H9 (cell line): ENCODE measurements around the gene PCSK2. TPM values are rescaled to one million over a fixed set of nuclear protein-coding genes. Genes with fewer than 3 reads are reported as not detected.

Experiments
- DNase-seq: peaks from one replicate; pipeline ENCODE4 v3.0.0-alpha.2; 2017
- H2AFZ ChIP-seq: one replicate; pipeline ENCODE4 v1.6.1; 2013; ENCODE audit warnings: mild to moderate bottlenecking, low read length, control low read depth, moderate library complexity
- H2AK5ac ChIP-seq: 2 replicates; pipeline ENCODE4 v1.6.1; 2013; ENCODE audit warnings: low read length, control low read depth, mixed read lengths; ENCODE audit not compliant: insufficient read length
- H2BK120ac ChIP-seq: one replicate; pipeline ENCODE4 v1.6.1; 2013; ENCODE audit warnings: low read depth, mild to moderate bottlenecking, low read length, control low read depth, inconsistent platforms; ENCODE audit not compliant: poor library complexity, severe bottlenecking
- H2BK12ac ChIP-seq: 2 replicates; pipeline ENCODE4 v1.6.1; 2013; ENCODE audit warnings: low read length, control low read depth, mixed read lengths, low read depth; ENCODE audit not compliant: insufficient read length
- H2BK15ac ChIP-seq: 2 replicates; pipeline ENCODE4 v1.6.1; 2013; ENCODE audit warnings: low read depth, low read length, control low read depth
- H2BK20ac ChIP-seq: one replicate; pipeline ENCODE4 v1.6.1; 2013; ENCODE audit warnings: low read depth, mild to moderate bottlenecking, low read length, control low read depth, inconsistent platforms; ENCODE audit not compliant: poor library complexity, severe bottlenecking
- H2BK5ac ChIP-seq: 2 replicates; pipeline ENCODE4 v1.6.1; 2013; ENCODE audit warnings: low read length, control low read depth, mixed read lengths; ENCODE audit not compliant: insufficient read length
- H3K14ac ChIP-seq: 2 replicates; pipeline ENCODE4 v1.6.1; 2013; ENCODE audit warnings: low read length, control low read depth; ENCODE audit not compliant: insufficient read depth
- H3K18ac ChIP-seq: 2 replicates; pipeline ENCODE4 v1.6.1; 2013; ENCODE audit warnings: low read depth, mild to moderate bottlenecking, mixed read lengths, low read length, control low read depth; ENCODE audit not compliant: insufficient read length
- H3K23ac ChIP-seq: 2 replicates; pipeline ENCODE4 v1.6.1; 2013; ENCODE audit warnings: low read length, control low read depth, mixed read lengths, low read depth; ENCODE audit not compliant: insufficient read length
- H3K23me2 ChIP-seq: 2 replicates; pipeline ENCODE4 v1.6.1; 2013; ENCODE audit warnings: low read depth, mild to moderate bottlenecking, mixed read lengths, low read length, control low read depth; ENCODE audit not compliant: insufficient read length, poor library complexity, severe bottlenecking
- H3K27ac ChIP-seq: 2 replicates; pipeline ENCODE4 v1.5.1; 2013; ENCODE audit warnings: low read length, control low read depth, mixed read lengths, low read depth; ENCODE audit not compliant: insufficient read length
- H3K27me3 ChIP-seq: 2 replicates; pipeline ENCODE4 v1.6.1; 2013; ENCODE audit warnings: low read length, control low read depth, inconsistent platforms; ENCODE audit not compliant: insufficient read depth
- H3K4ac ChIP-seq: 2 replicates; pipeline ENCODE4 v1.6.1; 2013; ENCODE audit warnings: low read depth, mild to moderate bottlenecking, control low read depth, inconsistent platforms, low read length, moderate library complexity
- H3K4me1 ChIP-seq: 2 replicates; pipeline ENCODE4 v1.6.1; 2013; ENCODE audit warnings: low read length, control low read depth, inconsistent platforms; ENCODE audit not compliant: insufficient read depth
- H3K4me2 ChIP-seq: 2 replicates; pipeline ENCODE4 v1.6.1; 2013; ENCODE audit warnings: low read length, control low read depth, mixed read lengths; ENCODE audit not compliant: insufficient read length, insufficient read depth
- H3K56ac ChIP-seq: 2 replicates; pipeline ENCODE4 v1.6.1; 2013; ENCODE audit warnings: low read depth, mild to moderate bottlenecking, mixed read lengths, low read length, control low read depth; ENCODE audit not compliant: insufficient read length
- H3K79me1 ChIP-seq: 2 replicates; pipeline ENCODE4 v1.6.1; 2013; ENCODE audit warnings: low read depth, mild to moderate bottlenecking, moderate library complexity, low read length, control low read depth, inconsistent platforms; ENCODE audit not compliant: insufficient read depth, poor library complexity, severe bottlenecking
- H3K79me2 ChIP-seq: 2 replicates; pipeline ENCODE4 v1.6.1; 2013; ENCODE audit warnings: low read length, control low read depth, inconsistent platforms; ENCODE audit not compliant: insufficient read depth
- H3K9ac ChIP-seq: 2 replicates; pipeline ENCODE4 v1.6.1; 2013; ENCODE audit warnings: low read length, control low read depth, mixed read lengths; ENCODE audit not compliant: insufficient read length; ENCODE audit errors: extremely low read depth
- H3K9me3 ChIP-seq: one replicate; pipeline ENCODE4 v1.6.1; 2013; ENCODE audit warnings: low read depth, low read length, inconsistent platforms; ENCODE audit not compliant: control insufficient read depth
- H3T11ph ChIP-seq: one replicate; pipeline ENCODE4 v1.6.1; 2013; ENCODE audit warnings: mild to moderate bottlenecking, low read length, control low read depth, inconsistent platforms
- H4K20me1 ChIP-seq: one replicate; pipeline ENCODE4 v1.6.1; 2013; ENCODE audit not compliant: control insufficient read depth, insufficient read length, insufficient read depth
- H4K5ac ChIP-seq: 2 replicates; pipeline ENCODE4 v1.6.1; 2013; ENCODE audit warnings: low read depth, mild to moderate bottlenecking, mixed read lengths, low read length, control low read depth; ENCODE audit not compliant: insufficient read length
- H4K8ac ChIP-seq: replicated peaks from 2 replicates; pipeline ENCODE4 v1.6.1; 2013; ENCODE audit warnings: low read length, control low read depth, mixed read lengths, low read depth; ENCODE audit not compliant: insufficient read length
- H4K91ac ChIP-seq: 2 replicates; pipeline ENCODE4 v1.6.1; 2013; ENCODE audit warnings: low read depth, mild to moderate bottlenecking, moderate library complexity, mixed read lengths, low read length, control low read depth; ENCODE audit not compliant: insufficient read length
- H3K27ac Mint-ChIP-seq, 3 experiments: 2 replicates in 2 of 3; 3 replicates in 1 of 3; pipeline ENCODE4 v1.8.0; 2020 to 2021; ENCODE audit warnings: mixed read lengths in 3 of 3, mild to moderate bottlenecking in 1 of 3, moderate library complexity in 1 of 3
- H3K27me3 Mint-ChIP-seq: 2 replicates; pipeline ENCODE4 v1.8.0; 2021; ENCODE audit warnings: low read depth, mild to moderate bottlenecking, moderate library complexity, mixed read lengths
- H3K36me3 Mint-ChIP-seq, 3 experiments: 2 replicates in 2 of 3; 3 replicates in 1 of 3; pipeline ENCODE4 v1.8.0; 2020 to 2021; ENCODE audit warnings: low read depth in 3 of 3, mixed read lengths in 3 of 3; ENCODE audit not compliant: insufficient read depth in 1 of 3
- H3K4me1 Mint-ChIP-seq, 2 experiments: 2 replicates each; pipeline ENCODE4 v1.8.0; 2020; ENCODE audit warnings: mixed read lengths in 2 of 2
- H3K4me3 Mint-ChIP-seq, 2 experiments: 2 replicates in 1 of 2; 3 replicates in 1 of 2; pipeline ENCODE4 v1.8.0; 2020 to 2021; ENCODE audit warnings: mild to moderate bottlenecking in 2 of 2, mixed read lengths in 2 of 2, moderate library complexity in 1 of 2
- H3K9me3 Mint-ChIP-seq, 2 experiments: 2 replicates in 1 of 2; 3 replicates in 1 of 2; pipeline ENCODE4 v1.8.0; 2020; ENCODE audit warnings: mild to moderate bottlenecking in 2 of 2, mixed read lengths in 2 of 2, moderate library complexity in 1 of 2
- WGBS: extraction: QIAGEN DNeasy Blood & Tissue Kit; methylation state at CpG from one replicate; pipeline ENCODE4 v1.1.7; 2013; ENCODE audit warnings: missing lambda C conversion rate, low lambda C conversion rate, mixed read lengths; ENCODE audit not compliant: insufficient read length; ENCODE audit errors: extremely low coverage; 5-methylcytosine and 5-hydroxymethylcytosine counted together
- total RNA-seq: library from RNA; stranded (reverse); gene quantifications from 2 replicates; pipeline ENCODE4 v1.2.1, GENCODE V29; 2021
- TF ChIP-seq, protein P1 (sequence below): fragments of 200-600 bp; sonication (generic); conservative IDR thresholded peaks from 3 replicates; pipeline ENCODE4 v1.8.0; 2021; ENCODE audit warnings: antibody characterized with exemption, mild to moderate bottlenecking

Gene PCSK2
- total RNA-seq, 1 experiment from 2014 or later = 2.8 TPM

DNA sequence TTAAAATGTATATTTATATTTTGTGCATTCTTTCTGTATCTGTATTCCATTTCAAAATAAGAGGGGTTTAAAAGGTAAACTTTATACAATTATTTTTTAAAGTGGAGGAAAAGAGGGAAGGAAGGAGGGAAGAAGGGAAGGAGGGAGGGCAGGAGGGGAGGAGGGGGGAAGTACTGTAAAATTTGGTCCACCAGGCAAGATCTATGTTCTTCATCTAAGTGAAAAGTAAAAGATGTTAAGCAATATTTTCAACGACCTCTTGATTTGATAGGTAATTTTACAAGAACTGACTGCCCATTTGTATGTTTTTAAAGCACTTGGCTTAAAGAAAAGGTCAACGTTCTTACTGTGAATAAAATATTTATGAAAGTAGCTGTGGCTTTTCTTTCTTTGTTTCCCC is 29.8 kb upstream of the PCSK2 start:
- no peak overlapping the region for H3K23ac ChIP-seq
- no peak overlapping the region for H4K8ac ChIP-seq
- H2BK15ac ChIP-seq = no peak overlapping the region
- H3K4me1 ChIP-seq = no peaks in the 10 kb centered on the region
- no peak for DNase-seq
- Mint-ChIP-seq H3K4me1 (peaks cover under 1 to 1% of the 10 kb centered on the region in 2 experiments; a peak in 3 of 4 replicates), H3K4me3 (no peak overlapping the region), H3K27me3 (peaks cover 3% of the 10 kb centered on the region; the same call in 1 of the 2 replicates), H3K36me3 (no peaks in the 10 kb centered on the region), H3K9me3 (no peaks in the 10 kb centered on the region), H3K27ac (no peak overlapping the region)
- H3K4me2 ChIP-seq = no peak overlapping the region
- no peak overlapping the region for H2BK5ac ChIP-seq
- H2AFZ ChIP-seq = no peak overlapping the region
- no peak overlapping the region for H2BK12ac ChIP-seq
- H3K27me3 ChIP-seq = no peaks in the 10 kb centered on the region
- H3T11ph ChIP-seq = no peak overlapping the region
- H3K14ac ChIP-seq = no peak overlapping the region
- H2BK120ac ChIP-seq = no peak overlapping the region
- TF ChIP-seq, protein P1, sequence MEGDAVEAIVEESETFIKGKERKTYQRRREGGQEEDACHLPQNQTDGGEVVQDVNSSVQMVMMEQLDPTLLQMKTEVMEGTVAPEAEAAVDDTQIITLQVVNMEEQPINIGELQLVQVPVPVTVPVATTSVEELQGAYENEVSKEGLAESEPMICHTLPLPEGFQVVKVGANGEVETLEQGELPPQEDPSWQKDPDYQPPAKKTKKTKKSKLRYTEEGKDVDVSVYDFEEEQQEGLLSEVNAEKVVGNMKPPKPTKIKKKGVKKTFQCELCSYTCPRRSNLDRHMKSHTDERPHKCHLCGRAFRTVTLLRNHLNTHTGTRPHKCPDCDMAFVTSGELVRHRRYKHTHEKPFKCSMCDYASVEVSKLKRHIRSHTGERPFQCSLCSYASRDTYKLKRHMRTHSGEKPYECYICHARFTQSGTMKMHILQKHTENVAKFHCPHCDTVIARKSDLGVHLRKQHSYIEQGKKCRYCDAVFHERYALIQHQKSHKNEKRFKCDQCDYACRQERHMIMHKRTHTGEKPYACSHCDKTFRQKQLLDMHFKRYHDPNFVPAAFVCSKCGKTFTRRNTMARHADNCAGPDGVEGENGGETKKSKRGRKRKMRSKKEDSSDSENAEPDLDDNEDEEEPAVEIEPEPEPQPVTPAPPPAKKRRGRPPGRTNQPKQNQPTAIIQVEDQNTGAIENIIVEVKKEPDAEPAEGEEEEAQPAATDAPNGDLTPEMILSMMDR = no peak
- no peak overlapping the region for H3K56ac ChIP-seq
- H3K79me2 ChIP-seq = no peaks in the 10 kb centered on the region
- WGBS = no CpG with 5 or more reads among the region's 2 CpGs
- no peak overlapping the region for H3K27ac ChIP-seq
- H3K23me2 ChIP-seq = no peaks in the 10 kb centered on the region
- no peaks in the 10 kb centered on the region for H3K9me3 ChIP-seq
- no peak overlapping the region for H3K9ac ChIP-seq
- no peak overlapping the region for H4K91ac ChIP-seq
- no peak overlapping the region for H2AK5ac ChIP-seq
- no peak overlapping the region for H4K5ac ChIP-seq
- no peaks in the 10 kb centered on the region for H4K20me1 ChIP-seq
- H3K4ac ChIP-seq = no peak overlapping the region
- H3K18ac ChIP-seq = no peak overlapping the region
- no peak overlapping the region for H2BK20ac ChIP-seq
- H3K79me1 ChIP-seq = no peaks in the 10 kb centered on the region
